H1 (cell line): Measurements from ENCODE around the gene HSF4. TPM values are rescaled to one million over a fixed set of nuclear protein-coding genes. Genes with fewer than 3 reads are reported as not detected.

Experiments used
- ASH2L ChIP-seq: fragments of 200-600, 300-600 bp; sonication (generic); IDR thresholded peaks from one replicate; pipeline ENCODE4 v1.7.1; 2017; ENCODE audit warnings: low read length
- BACH1 ChIP-seq: IDR thresholded peaks from 2 replicates; pipeline ENCODE4 v1.6.1; 2012; ENCODE audit warnings: low read length, improper control_type of control experiment
- CEBPB ChIP-seq: IDR thresholded peaks from 2 replicates; pipeline ENCODE4 v1.6.1; 2012; ENCODE audit warnings: low read depth, low read length
- CHD1 ChIP-seq: IDR thresholded peaks from 2 replicates; pipeline ENCODE4 v1.6.1; 2012; ENCODE audit warnings: low read depth, low read length, improper control_type of control experiment
- CTBP2 ChIP-seq: IDR thresholded peaks from 2 replicates; pipeline ENCODE4 v1.7.0; 2011; ENCODE audit warnings: borderline replicate concordance, mild to moderate bottlenecking, moderate library complexity, mixed read lengths, low read length; ENCODE audit not compliant: insufficient read depth, insufficient read length
- FOSL1 ChIP-seq: IDR thresholded peaks from 2 replicates; pipeline ENCODE4 v1.6.1; 2011; ENCODE audit warnings: mild to moderate bottlenecking, low read depth, low read length, moderate library complexity; ENCODE audit not compliant: insufficient read depth
- GABPA ChIP-seq: IDR thresholded peaks from 2 replicates; pipeline ENCODE4 v1.6.1; 2011; ENCODE audit warnings: mild to moderate bottlenecking, low read length, moderate library complexity, borderline replicate concordance; ENCODE audit not compliant: insufficient read depth
- GTF2F1 ChIP-seq: IDR thresholded peaks from 2 replicates; pipeline ENCODE4 v1.6.1; 2012; ENCODE audit warnings: low read depth, low read length, improper control_type of control experiment, borderline replicate concordance
- KDM1A ChIP-seq: fragments of 200-600, 300-600 bp; sonication (generic); IDR thresholded peaks from 2 replicates; pipeline ENCODE4 v1.7.1; 2016; ENCODE audit warnings: mild to moderate bottlenecking, low read length, borderline replicate concordance
- KDM5A ChIP-seq: fragments of 200-600 bp; IDR thresholded peaks from 2 replicates; pipeline ENCODE4 v1.7.1; 2012; ENCODE audit warnings: mild to moderate bottlenecking, low read length, inconsistent platforms, mixed read lengths
- NRF1 ChIP-seq: IDR thresholded peaks from 2 replicates; pipeline ENCODE4 v1.6.1; 2011; ENCODE audit warnings: mild to moderate bottlenecking, low read depth, low read length, improper control_type of control experiment
- PHF8 ChIP-seq: fragments of 200-600 bp; sonication (generic); conservative IDR thresholded peaks from 2 replicates; pipeline ENCODE4 v1.7.1; 2012; ENCODE audit warnings: low read depth, mild to moderate bottlenecking, inconsistent platforms, low read length, moderate library complexity
- POLR2AphosphoS5 ChIP-seq: IDR thresholded peaks from 2 replicates; pipeline ENCODE4 v1.6.1; 2011; ENCODE audit warnings: low read depth, low read length
- POU5F1 ChIP-seq: IDR thresholded peaks from 2 replicates; pipeline ENCODE4 v1.6.1; 2011; ENCODE audit warnings: low read depth, mild to moderate bottlenecking, low read length, moderate library complexity
- RAD21 ChIP-seq, 2 experiments: IDR thresholded peaks in 1 of 2; conservative IDR thresholded peaks in 1 of 2; 2 replicates each; pipeline ENCODE4 v1.6.1; 2011; ENCODE audit warnings: low read depth in 2 of 2, low read length in 2 of 2, improper control_type of control experiment in 1 of 2, inconsistent platforms in 1 of 2, mild to moderate bottlenecking in 1 of 2, moderate library complexity in 1 of 2
- RNF2 ChIP-seq: fragments of 200-900, 300-1000 bp; sonication (generic); IDR thresholded peaks from 2 replicates; pipeline ENCODE4 v1.7.1; 2016; ENCODE audit warnings: borderline replicate concordance, low read depth, mild to moderate bottlenecking, antibody characterized with exemption, low read length; ENCODE audit not compliant: poor library complexity, severe bottlenecking; ENCODE audit errors: missing control alignments
- SAP30 ChIP-seq: fragments of 300-600 bp; sonication (generic); IDR thresholded peaks from 2 replicates; pipeline ENCODE4 v1.7.1; 2012; ENCODE audit warnings: low read length, moderate library complexity, mild to moderate bottlenecking, inconsistent platforms; ENCODE audit not compliant: insufficient read depth, insufficient replicate concordance
- SIX5 ChIP-seq: IDR thresholded peaks from 2 replicates; pipeline ENCODE4 v1.6.1; 2011; ENCODE audit warnings: mild to moderate bottlenecking, low read depth, low read length
- SP1 ChIP-seq: IDR thresholded peaks from 2 replicates; pipeline ENCODE4 v1.6.1; 2011; ENCODE audit warnings: low read depth, low read length
- SP4 ChIP-seq: IDR thresholded peaks from 2 replicates; pipeline ENCODE4 v1.6.1; 2012; ENCODE audit warnings: low read length, inconsistent platforms
- TAF1 ChIP-seq: IDR thresholded peaks from 2 replicates; pipeline ENCODE4 v1.6.1; 2011; ENCODE audit warnings: mild to moderate bottlenecking, low read depth, low read length
- YY1 ChIP-seq: IDR thresholded peaks from 2 replicates; pipeline ENCODE4 v1.6.1; 2011; ENCODE audit warnings: low read depth, mild to moderate bottlenecking, low read length
- ZNF274 ChIP-seq: IDR thresholded peaks from 2 replicates; pipeline ENCODE4 v1.7.0; 2012; ENCODE audit warnings: low read length, borderline replicate concordance; ENCODE audit errors: extremely low read depth
- polyA plus RNA-seq, 7 experiments: library from polyadenylated mRNA; depleted of rRNA in 3 of 7; stranded (reverse) in 5 of 7; unstranded in 2 of 7; fragments of >200 nt in 5 of 7; fragments of 200-250 nt in 2 of 7; gene quantifications; 1 replicate in 5 of 7; 2 replicates in 1 of 7; 4 replicates in 1 of 7; pipeline versions ENCODE4 v1.2.1 to v1.2.3, GENCODE V29; 2011 to 2013; ENCODE audit warnings: missing spikeins in 2 of 7, mixed read lengths in 2 of 7
- total RNA-seq: library from RNA; stranded (reverse); fragmentation: NEBNext Ultra II Directional; extraction: Animal tissue kit (Norgen Biotek cat#: 25700); gene quantifications from 2 replicates; pipeline ENCODE4 v1.2.1, GENCODE V29; 2021
- TF ChIP-seq, protein P1 (sequence below): IDR thresholded peaks from 2 replicates; pipeline ENCODE4 v1.6.1; 2011; ENCODE audit warnings: low read depth, mild to moderate bottlenecking, low read length; ENCODE audit not compliant: insufficient read depth

The HSF4 gene
- total and polyA plus RNA-seq, 2 of the 8 experiments (the other 6 are each of a cell fraction or from before 2014, with no cell fraction given): 0.14 TPM; not detected in 1

DNA sequence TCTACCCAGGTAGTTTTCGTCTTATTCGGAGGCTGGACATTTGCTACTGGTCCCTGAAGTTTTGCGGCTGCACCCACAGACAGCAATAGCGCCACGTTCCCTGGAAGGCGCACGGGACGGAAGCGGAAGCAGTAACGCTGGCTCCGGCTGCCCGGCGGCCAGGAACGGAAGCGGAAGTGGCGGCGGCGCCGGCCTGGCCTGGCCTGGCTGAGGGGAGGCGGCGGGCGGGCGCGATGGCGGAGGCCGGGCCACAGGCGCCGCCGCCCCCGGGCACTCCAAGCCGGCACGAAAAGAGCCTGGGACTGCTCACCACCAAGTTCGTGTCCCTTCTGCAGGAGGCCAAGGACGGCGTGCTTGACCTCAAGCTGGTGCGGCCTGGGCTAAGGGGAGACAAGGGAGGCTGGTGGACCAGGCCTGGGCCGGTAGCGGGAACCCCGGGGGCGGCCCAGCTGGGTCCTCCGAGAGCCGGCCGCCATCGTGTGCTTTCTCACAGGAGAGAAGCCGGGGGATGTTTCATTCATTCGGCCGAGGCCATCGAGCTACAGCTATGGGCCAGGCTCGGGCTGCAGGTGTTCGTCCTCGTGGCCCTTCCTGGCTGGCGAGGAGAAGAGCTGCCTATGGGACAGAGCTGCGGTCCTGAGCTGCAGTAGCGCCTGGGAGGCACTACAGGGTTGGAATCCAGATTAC is 27.6 kb downstream of the HSF4 start, which contains the start of gene E2F4 (continued):
- no peak for TF ChIP-seq POU5F1
- TF ChIP-seq RNF2: no peak
- TF ChIP-seq SP4: no peak
- TF ChIP-seq SP1: peak; percentile 67; the same call in 1 of the 2 replicates
- TF ChIP-seq SAP30: peak; percentile 74
- TF ChIP-seq, protein P1, sequence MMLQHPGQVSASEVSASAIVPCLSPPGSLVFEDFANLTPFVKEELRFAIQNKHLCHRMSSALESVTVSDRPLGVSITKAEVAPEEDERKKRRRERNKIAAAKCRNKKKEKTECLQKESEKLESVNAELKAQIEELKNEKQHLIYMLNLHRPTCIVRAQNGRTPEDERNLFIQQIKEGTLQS: no peak
- TF ChIP-seq SIX5: no peak
- peak; percentile 54; the same call in 1 of the 2 replicates for TF ChIP-seq TAF1
- TF ChIP-seq CTBP2: no peak
- TF ChIP-seq POLR2AphosphoS5: no peak
- no peak for TF ChIP-seq ZNF274
- no peak; the same call in 1 of the 2 replicates for TF ChIP-seq KDM5A
- TF ChIP-seq RAD21 (IDR thresholded peaks at IDR 0.05 in 1 of 2, conservative IDR thresholded peaks at IDR 0.05 in 1 of 2; ENCODE audit: low read depth in 2 of 2, low read length in 2 of 2): no peak
- no peak for TF ChIP-seq CEBPB
- TF ChIP-seq GABPA: peak; percentile 93
- TF ChIP-seq CHD1: no peak
- peak; percentile 94 for TF ChIP-seq PHF8
- TF ChIP-seq NRF1: no peak
- no peak for TF ChIP-seq GTF2F1
- TF ChIP-seq FOSL1: no peak
- peak; percentile 35 for TF ChIP-seq ASH2L
- TF ChIP-seq KDM1A: no peak
- peak; percentile 72 for TF ChIP-seq YY1
- TF ChIP-seq BACH1: no peak
